T-helper 2 cell treated with Interferon-gamma antibody and Interleukin-4, amounts not matched to agents 100 ng/mL and 5 ng/mL, for 36 hours (primary cell): ENCODE data around the gene DLEC1. TPM values are rescaled to one million over a fixed set of nuclear protein-coding genes. Genes with fewer than 3 reads are reported as not detected.
"Not testable (repeated sequence)": the region's sequence is repeated elsewhere in the genome, so short reads cannot be mapped to it uniquely, and the experiment has no call there.

ENCODE experiments used
- intact Hi-C: fragments of 100-400 bp; cut with micrococcal nuclease; formaldehyde crosslinking; loops from one replicate; pipeline ENCODE4 v1.15.1; 2023
- total RNA-seq: library from RNA; stranded (reverse); gene quantifications from 2 replicates; pipeline ENCODE4 v1.2.3, GENCODE V29; 2022

The DLEC1 gene
- total RNA-seq, 1 donor from 2014 or later, result 1.1 TPM

GRCh38 chr3:38034335-38034734, 4.7 kb upstream of the DLEC1 start:
- intact Hi-C loops, result not testable (repeated sequence)

DNA sequence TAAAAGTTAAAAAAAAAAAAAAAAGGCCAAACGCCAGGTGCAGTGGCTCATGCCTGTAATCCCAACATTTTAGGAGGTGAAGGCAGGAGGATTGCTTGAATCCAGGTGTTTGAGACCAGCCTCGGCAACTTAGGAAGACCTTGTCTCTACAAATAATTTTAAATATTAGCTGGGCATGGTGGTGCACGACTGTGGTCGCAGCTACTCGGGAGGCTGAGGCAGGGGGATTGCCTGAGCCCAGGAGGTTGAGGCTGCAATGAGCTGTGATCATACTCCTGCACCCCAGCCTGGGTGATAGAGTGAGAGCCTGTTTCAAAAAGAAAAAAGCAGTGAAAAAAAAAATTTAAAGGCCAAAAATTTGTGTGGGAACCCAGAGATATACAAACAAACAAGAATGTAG, 2.7 kb upstream of the DLEC1 start:
- intact Hi-C loops, result no loop called here

GRCh38 chr3:38036906-38037305, 2.1 kb upstream of the DLEC1 start:
- intact Hi-C loops, result no loop called here

- intact Hi-C loops, result loop anchor here (2.0 kb wide), 1 partner anchor 64 kb away; no protein-coding TSS in a partner anchor
Observed at GRCh38 chr3:38038447-38038911, 529 bp upstream of the DLEC1 start.

DNA sequence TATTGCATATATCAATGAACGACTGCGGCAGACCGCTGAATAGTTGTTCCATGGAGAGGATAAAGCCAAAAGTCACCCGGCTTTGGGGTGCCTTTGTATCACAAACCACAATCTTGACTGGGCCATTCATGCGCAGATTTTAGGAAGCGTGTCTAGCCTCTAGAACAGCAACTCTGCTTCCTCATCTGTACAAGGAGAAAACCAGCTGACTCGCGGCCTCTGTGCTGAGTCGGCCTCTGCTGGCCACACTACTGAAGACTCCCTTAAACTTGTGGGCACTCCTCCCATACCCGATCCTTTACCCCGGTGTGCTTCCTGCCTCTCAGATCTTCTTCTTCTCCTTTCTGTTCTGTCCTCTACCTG, 872 bp downstream of the DLEC1 start:
- intact Hi-C loops, result loop anchor here (1.0 to 2.0 kb wide), 2 partner anchors 65 to 97 kb away; partner anchors contain the start of gene ACAA1

- intact Hi-C loops, result no loop called here
Observed at GRCh38 chr3:38040401-38040800, 1.4 kb downstream of the DLEC1 start.

DNA sequence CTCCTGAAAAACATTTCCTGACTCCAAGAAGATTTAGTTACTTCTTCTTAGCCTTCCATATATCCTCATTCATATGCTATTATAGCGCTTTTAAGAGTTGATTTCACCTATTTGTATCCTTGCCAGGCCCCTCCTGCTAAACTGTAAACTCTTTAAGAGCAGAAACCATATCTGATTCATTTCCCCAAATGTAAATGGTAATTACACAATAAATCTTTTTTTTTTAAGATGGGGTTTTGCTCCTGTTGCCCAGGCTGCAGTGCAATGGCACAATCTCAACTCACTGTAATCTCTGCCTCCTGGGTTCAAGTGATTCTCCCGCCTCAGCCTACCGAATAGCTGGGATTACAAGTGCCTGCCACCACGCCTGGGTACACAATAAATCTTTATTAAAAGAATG, 4.5 kb downstream of the DLEC1 start:
- intact Hi-C loops, result no loop called here

- intact Hi-C loops, result no loop called here
Observed at GRCh38 chr3:38046027-38046426, 7.0 kb downstream of the DLEC1 start.

GRCh38 chr3:38046821-38047220, 7.8 kb downstream of the DLEC1 start:
- intact Hi-C loops, result no loop called here

DNA sequence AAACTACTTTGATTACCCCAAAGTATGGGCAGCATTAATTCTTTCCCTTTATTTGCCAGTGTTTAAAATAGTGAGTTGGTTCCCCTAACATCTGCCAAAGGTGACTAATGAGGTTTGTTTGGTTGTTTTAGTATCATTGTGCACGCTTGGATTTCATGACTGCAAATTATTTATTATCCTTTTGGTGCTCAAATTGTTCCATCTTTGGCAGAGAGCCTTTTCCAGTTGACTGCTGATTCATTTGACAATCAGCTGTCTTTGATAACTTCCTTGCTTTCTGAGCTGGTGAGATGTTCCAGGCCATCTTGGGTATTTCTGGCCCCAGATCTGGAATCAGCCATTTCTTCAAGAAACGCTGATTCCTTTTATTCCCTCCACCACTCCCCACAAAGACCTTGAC, 8.9 kb downstream of the DLEC1 start:
- intact Hi-C loops, result no loop called here

DNA sequence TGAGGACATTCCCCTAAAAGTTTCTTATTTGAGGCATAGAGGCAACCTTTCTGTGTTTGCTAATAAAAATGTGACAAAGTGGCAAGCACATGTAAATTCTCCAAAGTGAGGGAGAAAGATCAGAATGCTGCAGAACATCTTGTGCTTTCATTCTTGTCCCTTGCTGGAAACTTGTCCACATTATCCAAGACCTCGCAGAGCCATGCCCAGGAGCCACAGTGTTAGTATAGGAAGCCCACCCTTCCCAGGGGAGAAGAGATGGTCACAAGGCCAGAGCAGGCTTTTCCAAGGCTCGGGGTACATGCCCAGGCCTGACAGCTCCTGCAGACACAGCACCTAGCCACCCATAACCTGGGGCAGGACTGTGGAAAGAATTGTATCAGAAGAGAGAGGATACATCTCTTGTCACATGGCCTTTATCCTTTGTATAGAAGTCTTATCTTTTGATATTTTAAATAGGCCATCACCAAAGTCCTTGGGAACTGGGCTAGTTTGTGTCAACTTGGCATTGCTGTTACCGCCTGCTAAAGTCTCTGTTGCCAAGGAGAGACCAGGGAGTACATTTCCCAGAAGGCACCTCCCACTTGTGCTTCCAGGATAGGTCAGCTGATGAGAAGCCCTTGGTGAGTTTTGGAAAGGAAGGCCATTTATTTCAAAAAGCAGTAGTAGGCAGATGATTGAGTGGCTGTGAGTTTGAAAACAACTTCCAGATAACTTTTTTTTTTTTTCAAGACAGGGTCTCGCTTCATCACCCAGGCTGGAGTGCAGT, 10.5 kb downstream of the DLEC1 start:
- intact Hi-C loops, result no loop called here

DNA sequence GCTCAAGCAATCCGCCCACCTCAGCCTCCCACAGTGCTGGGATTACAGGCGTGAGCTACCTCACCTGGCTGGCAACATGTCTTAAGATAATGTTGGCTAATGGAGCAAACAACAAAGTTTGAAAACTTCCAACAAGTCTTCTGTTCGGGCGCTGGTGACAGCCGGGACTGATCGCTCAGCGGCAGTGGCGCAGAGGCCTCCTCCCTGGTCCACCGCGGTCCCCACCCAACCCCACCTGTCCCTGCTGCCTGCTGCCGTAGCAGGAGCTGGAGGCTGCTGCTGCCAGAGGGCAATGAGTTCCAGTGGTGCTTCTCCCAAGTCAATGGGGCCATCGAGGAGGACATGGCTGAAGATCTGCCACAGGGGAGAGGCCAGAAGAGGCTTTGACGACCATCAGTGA, 12.1 kb downstream of the DLEC1 start:
- intact Hi-C loops, result no loop called here

DNA sequence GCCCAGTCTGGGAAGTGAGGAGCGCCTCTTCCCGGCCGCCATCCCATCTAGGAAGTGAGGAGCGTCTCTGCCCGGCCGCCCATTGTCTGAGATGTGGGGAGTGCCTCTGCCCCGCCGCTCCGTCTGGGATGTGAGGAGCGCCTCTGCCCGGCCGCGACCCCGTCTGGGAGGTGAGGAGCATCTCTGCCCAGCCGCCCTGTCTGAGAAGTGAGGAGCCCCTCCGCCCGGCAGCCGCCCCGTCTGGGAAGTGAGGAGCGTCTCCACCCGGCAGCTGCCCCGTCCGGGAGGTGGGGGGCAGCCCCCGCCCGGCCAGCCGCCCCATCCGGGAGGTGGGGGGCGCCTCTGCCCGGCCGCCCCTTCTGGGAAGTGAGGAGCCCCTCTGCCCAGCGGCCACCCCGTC, 14.3 kb downstream of the DLEC1 start:
- intact Hi-C loops, result not testable (repeated sequence)

GRCh38 chr3:38053813-38054498, 14.9 kb downstream of the DLEC1 start:
- intact Hi-C loops, result not testable (repeated sequence)

- intact Hi-C loops, result no loop called here
Observed at GRCh38 chr3:38054499-38055001, 15.5 kb downstream of the DLEC1 start.

DNA sequence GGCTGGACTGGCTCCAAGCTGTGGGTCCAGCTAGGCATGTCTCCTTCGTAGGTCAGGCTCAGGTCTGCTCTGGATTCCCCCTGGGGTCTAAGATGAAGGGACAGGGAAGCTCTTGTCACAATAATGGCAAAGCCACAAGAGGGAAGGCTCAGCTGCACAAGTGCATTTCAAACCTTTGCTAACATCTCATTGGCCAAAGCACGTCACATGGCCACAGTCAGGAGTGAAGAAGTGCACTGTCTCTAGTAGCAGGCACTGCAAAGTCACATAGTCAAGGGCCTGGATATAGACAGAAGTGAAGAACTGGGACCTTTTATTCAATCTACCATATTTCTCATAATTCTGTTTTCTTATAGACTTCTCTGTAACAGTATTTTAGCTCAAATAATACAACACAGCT, 20.1 kb downstream of the DLEC1 start:
- intact Hi-C loops, result no loop called here

- intact Hi-C loops, result no loop called here
Observed at GRCh38 chr3:38059591-38059990, 20.6 kb downstream of the DLEC1 start.

GRCh38 chr3:38062809-38063208, 23.8 kb downstream of the DLEC1 start:
- intact Hi-C loops, result no loop called here

GRCh38 chr3:38064453-38064852, 25.4 kb downstream of the DLEC1 start:
- intact Hi-C loops, result not testable (repeated sequence)

- intact Hi-C loops, result no loop called here
Observed at GRCh38 chr3:38067508-38068233, 28.7 kb downstream of the DLEC1 start.

DNA sequence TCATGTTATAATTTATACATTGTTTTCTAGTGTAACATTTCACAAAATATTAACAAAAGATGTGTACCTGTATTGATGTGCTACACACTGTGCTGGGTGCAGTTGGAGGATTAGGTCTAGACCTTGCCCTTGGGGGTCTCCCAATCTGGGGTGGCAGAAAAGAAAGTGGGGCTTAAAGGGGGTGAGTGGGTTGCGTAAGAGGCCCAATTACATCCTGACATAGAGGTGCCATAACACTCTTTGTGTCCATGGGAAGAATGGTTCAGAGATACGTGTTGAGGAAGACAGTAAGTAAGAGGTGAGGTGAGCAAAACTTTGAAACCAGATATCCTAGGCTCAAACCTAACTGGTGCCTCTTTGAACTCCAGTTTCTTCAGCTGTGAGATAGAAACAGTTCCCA, 31.0 kb downstream of the DLEC1 start:
- intact Hi-C loops, result no loop called here

DNA sequence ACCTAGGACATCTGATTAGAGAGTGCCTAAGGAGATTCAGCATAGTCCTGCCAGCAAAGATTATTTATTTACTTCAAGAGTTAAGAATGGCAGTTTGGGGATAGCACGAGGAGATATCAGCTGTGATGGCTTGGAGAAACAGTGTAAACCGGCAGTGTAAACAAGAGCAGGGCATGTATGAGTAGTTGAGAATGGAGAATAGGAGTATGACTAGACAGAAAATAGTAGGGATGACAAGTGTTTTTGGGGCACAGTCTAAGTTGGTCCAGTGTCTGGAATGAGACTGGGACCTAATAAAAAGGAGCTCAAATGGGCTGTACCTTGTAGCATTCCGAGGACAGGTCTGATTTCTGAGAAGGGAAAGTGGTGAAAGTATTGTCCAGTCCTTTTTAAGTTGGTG, 38.1 kb downstream of the DLEC1 start:
- intact Hi-C loops, result not testable (repeated sequence)
